ENCODE results near the gene ENTR1.

Gene ENTR1

GRCh38 chr9:136361047-136361753 is 49.2 kb downstream of the ENTR1 start:
- DNase-seq (ENCODE audit: low read depth in 2 of 2) = no peak

GRCh38 chr9:136359774-136360718 is 50.4 kb downstream of the ENTR1 start:
- DNase-seq (ENCODE audit: low read depth in 2 of 2) = no peak

GRCh38 chr9:136358888-136359287 is 51.5 kb downstream of the ENTR1 start:
- DNase-seq (ENCODE audit: low read depth in 2 of 2) = no peak

- DNase-seq (ENCODE audit: low read depth in 2 of 2) = no peak
These were observed 52.4 kb downstream of the ENTR1 start for GRCh38 chr9:136358016-136358415.

GRCh38 chr9:136357202-136357725 is 53.1 kb downstream of the ENTR1 start:
- no peak for DNase-seq (ENCODE audit: low read depth in 2 of 2)

- no peak for DNase-seq (ENCODE audit: low read depth in 2 of 2)
These were observed 54.5 kb downstream of the ENTR1 start for GRCh38 chr9:136355616-136356557.

- no peak for DNase-seq (ENCODE audit: low read depth in 2 of 2)
These were observed 55.8 kb downstream of the ENTR1 start for GRCh38 chr9:136354592-136355085.

- DNase-seq (ENCODE audit: low read depth in 2 of 2) = no peak
These were observed 56.5 kb downstream of the ENTR1 start for GRCh38 chr9:136353757-136354488.

- no peak for DNase-seq (ENCODE audit: low read depth in 2 of 2)
These were observed 57.3 kb downstream of the ENTR1 start for GRCh38 chr9:136353088-136353487.

- no peak for DNase-seq (ENCODE audit: low read depth in 2 of 2)
These were observed 57.7 kb downstream of the ENTR1 start for GRCh38 chr9:136352682-136353081.

Measured in stimulated activated CD8-positive, alpha-beta memory T cell treated with anti-CD3 and anti-CD28 coated beads, Interleukin-15, amount 100 ng/mL, for 4 hours (primary cell).